LoVo (cell line): ENCODE measurements around the gene TSKS.

Experiments
- DNase-seq: peaks from one replicate; pipeline ENCODE4 v3.0.0-alpha.2; 2016; ENCODE audit warnings: low spot score

TSKS gene

DNA sequence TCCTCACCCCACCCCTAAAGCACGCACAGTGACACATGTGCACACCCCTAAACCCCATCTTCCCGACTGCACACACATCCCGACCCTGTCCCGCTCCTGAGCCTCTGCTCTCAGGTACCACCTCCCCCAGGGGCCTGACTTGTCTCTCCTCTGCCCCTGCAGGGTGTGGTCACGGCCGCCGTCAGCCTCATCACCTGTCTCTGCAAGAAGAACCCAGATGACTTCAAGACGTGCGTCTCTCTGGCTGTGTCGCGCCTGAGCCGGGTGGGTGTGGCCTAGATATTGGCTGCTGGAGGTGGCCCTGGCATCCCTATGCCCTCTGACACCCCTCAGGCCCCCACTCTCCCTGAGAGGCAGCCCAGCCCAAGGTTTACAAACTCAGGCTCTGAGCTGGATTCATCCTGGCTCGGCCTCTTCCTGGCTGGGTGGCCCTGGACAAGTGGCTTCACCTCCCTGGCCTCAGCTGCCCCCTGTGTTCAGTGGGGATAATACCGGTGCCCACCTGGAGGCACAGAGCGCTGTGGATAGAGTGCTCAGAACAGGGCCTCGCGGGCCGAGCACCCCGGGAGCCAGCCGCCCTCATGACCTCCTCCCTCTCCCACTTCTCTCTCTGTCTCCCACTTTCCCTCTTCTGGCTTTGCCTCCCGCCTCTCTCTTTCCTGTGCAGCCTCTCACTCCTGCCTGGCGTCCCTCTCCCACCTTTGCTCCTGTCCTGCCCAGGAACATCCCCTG is 29.9 kb upstream of the TSKS start:
- DNase-seq: no peak

DNA sequence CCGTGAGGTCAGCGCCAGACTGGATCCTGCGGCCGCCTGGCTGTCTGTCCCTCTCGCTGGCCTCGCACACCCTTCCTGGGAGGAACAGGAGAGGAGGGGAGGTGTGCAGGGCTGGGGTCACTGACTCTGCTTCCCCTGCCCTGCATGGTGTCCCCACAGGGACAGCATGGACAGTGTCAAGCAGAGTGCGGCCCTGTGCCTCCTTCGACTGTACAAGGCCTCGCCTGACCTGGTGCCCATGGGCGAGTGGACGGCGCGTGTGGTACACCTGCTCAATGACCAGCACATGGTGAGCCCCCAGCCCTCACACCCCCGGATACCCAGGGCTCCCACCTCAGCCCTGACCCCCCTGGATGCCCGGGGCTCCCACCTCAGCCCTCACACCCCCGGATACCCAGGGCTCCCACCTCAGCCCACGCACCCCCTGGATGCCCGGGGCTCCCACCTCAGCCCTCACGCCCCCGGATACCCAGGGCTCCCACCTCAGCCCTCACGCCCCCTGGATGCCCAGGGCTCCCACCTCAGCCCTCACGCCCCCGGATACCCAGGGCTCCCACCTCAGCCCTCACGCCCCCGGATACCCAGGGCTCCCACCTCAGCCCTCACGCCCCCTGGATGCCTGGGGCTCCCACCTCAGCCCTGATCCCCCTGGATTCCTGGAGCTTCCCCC is 28.8 kb upstream of the TSKS start:
- DNase-seq: no peak

DNA sequence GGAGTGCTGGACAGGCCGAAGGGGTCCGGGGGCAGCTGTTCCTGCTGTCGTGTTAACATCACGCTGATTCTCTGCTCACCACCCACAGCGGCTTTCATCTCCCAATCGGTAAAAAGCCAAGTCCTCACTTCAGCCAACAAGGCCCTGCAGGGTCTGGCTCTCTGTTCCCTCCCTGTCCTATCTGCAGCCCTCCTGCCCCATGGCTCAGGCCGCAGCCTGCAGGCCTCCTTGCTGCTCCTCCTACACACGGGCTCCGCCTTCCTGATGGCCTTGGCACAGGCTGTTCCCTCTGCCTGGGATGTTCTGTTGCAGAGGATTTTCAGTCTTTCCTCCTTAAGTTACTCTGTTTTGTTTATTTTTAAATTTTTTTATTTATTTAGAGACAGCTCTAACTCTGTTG is 27.8 kb upstream of the TSKS start:
- DNase-seq: no peak

DNA sequence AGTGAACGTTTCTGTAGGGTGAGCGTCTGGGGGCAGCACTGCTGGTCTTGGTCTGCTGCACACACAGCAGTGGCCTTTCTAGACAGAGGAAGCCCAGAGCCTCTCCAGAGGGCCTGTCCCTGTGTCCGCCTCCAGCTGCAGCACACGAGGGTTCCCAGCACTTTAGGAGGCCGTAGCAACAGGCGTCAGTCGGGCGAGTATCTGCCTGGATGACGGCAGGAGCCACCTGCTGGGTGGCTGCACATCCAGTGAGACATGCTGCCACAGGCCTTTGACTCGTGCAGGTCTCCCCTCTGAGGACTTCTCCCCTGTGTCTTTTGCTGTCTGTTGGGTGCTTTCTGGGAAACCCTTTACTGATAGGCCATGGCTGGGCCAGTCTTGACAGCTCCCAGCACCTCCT is 25.8 kb upstream of the TSKS start:
- no peak for DNase-seq

DNA sequence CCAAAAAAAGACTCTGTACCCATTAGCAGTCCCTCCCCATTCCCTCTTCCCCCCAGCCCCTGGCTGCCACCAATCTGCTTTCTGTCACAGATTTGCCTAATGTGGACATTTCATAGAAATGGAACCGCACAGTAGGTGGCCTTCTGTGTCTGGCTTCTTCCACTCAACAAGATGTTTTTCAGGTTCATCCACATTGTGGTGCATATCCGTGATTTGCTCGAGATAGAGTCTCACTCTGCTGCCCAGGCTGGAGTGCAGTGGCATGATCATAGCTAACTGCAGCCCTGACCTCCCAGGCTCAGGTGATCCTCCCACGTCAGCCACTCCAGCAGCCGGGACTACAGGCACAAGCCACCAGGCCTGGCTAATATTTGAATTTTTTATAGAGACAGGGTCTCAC is 24.6 kb upstream of the TSKS start:
- no peak for DNase-seq

DNA sequence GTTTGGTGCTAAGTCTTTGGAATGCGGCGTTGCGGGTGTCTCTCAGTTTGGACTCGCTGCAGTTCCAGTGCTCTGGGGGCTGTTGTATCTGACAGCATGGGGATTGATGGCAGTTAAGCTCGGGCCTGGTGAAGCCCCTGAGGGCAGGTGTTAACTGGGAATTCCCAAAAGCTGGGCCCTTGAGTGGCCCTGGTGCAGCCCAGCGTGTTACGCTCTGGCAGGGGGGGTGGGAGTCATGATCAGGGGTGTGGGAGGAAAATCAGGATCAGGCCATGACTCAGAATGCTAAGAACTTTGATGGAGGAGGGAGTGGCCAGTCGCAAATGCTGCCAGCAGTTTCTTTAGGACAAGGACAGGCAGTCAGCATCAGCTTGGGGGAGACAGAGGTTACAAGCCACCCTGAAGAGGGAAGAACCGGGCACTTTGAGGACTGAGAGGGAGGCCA is 23.3 kb upstream of the TSKS start:
- DNase-seq: no peak

DNA sequence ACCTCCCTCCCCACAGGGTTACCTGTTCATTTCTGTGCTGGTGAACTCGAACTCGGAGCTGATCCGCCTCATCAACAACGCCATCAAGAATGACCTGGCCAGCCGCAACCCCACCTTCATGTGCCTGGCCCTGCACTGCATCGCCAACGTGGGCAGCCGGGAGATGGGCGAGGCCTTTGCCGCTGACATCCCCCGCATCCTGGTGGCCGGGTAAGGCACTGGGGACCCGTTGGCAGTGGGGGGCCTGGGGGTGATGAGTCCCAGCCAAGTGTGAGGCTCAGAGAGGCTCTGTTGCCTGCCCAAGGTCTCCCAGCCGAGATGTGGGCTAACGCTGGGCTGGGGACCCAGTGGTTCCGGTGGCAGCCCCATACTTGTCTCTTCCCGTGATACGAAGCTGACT is 19.4 kb upstream of the TSKS start:
- DNase-seq: no peak

DNA sequence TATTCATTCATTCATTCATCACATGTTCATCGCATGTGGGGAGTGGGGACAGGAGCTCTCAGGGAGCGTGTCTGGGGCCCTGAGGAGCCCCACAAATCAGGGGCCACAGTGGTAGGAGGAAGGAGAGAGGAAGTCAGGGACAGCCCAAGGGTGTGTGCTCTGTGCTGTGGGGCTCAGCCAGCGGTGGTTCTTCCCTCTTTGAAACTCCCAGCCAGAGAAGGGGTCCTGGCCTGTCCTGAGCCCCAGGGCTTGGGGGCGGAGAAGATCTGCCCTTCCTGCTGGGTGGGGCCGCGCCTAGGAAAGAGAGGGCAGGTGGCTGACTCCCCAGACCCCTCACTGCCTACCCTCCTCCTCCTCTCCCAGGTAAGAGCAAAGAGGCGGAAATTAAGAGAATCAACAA is 18.3 kb upstream of the TSKS start:
- no peak for DNase-seq

DNA sequence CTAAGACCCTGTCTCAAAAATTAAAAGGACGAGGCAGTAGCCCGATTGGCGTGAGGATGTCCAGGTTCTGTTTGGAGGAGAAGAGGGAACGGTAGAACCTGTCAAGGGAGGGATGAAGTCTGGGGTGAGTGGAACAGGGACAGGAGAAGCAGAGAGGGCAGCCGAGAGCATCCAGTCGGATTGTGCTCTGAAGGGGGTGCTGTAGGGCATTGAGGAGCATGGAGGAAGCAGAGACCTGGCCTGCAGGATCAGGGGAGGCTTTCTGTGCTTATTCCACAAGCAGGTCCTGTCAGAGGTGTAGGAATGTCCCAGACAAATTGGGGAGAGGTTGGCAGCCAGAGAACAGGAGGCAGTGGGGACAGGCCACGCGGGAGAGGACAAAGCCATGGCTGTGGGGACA is 17.8 kb upstream of the TSKS start:
- no peak for DNase-seq

DNA sequence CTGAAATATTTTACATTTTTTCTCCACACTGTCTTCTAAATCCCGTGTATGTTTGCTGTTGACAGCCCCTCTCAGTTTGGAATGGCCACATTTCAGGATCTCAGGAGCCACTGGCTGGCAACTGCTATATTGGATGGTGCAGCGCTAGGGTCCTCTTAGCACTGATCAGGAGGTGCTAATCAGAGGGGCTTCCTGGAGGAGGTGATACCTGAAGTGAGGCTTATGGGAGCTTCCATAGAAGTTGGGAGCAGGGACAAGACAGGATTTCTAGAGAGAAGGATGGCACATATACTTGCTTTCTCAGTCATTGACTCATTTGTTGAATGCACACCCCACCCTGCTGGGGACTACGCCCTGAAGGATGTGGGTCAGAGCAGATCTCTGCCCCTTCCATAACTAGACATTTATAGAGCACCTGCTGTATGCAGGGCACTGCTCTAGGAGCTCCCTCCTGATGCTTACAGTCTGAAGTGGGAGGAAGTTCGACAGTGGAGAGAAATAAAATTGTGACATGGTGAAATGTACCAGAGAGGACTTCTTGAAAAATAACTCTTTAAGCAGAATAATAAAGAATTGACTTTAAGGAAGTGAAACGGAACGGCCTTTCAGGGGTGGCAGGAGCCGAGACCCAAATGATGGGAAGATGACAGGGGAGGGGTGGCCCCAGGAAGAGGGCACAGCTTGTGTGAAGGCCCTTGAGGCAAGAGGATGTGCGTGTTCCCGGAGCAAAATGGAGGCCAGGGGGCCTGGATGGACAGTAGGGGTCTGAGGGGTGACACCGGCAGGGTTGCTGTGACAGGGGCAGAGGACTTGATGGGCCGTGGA is 16.8 kb upstream of the TSKS start:
- no peak for DNase-seq

DNA sequence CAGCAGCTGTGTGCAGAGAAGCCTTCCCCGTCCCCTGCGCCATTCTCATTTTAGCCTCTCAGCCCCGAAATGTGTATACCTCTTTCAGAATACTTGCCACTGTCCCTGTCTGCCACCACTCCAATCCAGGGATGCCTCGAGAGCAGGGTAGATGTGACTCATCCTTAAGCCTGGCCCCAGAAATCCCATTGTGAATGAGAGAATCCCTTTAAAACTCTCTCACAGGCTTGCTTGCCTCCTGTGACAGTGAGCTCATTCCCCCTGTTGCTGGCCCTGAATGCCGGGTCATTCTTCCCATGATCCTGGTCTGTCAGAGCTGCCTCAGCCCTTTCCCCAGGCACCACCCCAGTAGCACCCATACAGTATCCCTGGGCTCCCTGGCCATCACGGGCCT is 13.3 kb upstream of the TSKS start:
- no peak for DNase-seq

DNA sequence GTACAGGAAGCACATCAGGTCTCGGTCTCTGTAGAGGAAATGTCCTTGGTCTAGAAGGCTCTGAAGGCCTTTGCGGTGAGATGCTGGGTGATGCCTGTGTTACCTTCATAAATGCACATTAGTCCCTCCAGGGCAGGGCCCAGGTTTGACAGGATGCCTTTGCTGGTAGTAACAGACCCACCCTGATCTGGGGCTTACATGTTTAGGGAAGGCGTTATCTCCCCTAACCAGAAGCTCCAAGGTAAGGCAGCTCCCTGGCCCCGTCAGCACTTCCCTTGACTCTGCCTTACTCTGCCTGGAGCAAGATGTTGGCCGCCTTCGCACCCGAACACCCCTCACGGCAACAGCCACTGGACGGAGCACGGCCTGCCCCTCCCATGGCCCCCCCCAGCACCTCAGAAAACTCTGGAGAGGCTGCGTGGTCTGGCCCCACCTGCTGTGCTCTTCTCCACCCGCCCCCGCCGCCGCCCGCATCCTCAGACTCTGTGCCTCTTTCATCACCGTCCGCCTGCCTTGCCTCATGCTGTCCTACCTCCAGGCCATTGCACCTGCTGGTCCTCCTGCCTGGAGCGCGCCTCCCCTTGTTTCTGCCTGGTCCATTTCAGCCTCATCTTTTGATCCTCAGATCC is 12.8 kb upstream of the TSKS start:
- DNase-seq: no peak

DNA sequence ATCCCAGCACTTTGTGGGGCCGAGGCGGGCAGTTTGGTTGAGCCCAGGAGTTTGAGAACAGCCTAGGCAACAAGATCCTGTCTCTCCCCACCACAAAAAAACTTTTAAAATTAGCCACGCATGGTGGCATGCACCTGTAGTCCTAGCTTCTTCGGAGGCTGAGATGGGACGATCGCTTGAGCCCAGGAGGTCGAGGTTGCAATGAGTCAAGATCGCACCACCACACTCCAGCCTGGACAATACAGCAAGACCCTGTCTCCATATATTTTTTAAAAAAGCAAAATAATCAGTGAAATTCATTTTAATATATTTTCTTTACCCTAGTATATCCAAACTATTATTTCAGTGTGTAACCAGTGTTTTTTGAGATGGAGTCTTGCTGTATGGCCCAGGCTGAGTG is 11.9 kb upstream of the TSKS start:
- DNase-seq: no peak

DNA sequence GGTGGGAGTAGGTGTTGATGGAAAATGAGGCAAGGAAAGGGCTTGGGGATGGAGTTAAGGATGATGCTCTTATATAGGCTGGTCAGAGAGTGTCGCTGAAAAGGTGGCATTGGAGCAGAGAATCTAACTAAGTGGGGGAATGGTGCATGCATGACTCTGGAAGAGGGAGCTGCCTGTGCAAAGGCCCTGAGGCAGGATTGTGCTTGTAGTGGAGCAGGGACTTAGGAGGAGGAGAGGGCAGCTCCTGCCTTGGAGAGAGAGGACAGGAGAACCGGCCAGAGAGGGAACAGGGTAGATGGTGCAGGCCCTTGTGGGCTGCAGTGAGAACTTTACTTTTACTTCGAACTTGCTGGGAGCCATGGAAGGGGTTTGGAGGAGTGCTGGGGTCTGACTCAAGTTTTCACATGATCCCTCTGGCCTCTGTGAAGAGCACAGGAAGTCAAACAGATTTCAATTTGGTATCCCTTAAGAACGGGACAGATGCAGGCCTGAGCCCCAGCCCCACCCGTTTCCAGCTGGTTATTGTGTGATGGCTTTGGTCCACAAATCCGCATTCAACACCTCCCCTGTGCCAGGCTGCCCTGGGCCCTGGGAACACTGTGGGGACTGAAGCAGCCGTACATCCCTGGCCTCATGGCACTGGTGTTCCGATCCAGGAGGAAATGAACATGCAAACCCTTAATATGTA is 10.7 kb upstream of the TSKS start:
- no peak for DNase-seq

DNA sequence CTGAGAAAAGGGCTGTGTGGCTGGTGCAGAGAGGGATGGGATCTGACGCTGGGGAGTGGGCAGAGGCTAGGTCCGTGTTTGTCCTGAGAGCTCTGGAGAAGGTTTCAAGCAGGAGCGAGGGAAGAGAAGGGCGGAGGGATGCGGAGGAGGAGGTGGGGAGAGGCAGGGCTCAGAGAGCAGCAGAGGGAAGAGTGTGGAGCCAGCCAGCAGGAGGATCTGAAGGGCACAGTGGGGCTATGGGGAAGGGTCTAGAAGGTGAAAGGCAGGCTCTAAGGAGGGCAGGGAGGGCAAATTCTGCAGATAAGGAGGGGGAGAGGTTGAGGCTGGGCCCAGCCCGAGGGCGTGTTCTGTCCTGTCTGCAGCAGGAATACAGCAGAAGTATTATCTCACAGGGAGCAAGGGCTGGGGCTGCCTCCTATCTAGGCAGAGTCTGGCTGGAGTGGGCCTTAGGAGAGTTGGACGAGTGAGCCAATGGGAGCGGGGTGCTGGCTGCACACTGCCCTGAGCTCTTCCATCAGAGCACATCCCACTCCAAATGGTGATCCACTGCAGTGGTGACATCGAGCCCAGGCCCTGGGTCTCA is 9.8 kb upstream of the TSKS start:
- no peak for DNase-seq

DNA sequence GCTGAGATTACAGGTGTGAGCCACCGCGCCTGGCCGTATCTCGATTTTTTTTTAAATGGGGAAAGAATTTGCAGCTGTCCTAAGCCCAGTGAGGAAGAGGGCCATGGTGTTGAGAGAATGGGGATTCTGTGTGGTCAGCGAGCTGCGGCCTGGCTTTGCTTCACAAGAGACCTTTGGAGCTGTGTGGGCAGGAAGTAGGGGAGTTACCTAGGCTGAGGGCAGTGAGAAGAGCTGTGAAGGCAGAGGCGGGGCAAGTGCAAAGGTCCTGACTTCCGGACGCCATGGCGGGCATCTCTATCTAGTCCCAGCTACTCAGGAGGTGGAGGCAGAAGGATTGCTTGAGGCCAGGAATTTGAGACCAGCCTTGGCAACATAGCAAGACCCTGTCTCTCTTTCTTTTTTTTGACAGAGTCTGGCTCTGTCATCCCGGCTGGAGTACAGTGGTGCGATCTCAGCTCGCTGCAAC is 8.6 kb upstream of the TSKS start:
- no peak for DNase-seq

DNA sequence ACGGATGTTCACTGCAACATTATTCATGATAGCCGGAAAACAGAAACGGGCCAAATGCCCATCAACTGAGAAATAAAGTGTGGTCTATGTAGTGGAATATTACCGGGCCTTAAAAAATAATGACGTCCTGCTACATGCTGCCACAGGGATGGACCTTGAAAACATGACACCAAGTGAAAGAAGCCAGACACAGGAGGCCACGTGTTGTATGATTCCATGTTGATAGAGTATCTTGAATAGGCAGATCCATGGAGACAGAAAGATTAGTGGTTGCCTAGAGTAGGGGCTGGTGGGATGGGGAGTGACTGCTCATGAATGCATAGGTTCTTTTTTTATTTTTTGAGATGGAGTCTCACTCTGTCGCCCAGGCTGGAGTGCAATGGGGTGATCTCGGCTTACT is 7.4 kb upstream of the TSKS start:
- DNase-seq: no peak

DNA sequence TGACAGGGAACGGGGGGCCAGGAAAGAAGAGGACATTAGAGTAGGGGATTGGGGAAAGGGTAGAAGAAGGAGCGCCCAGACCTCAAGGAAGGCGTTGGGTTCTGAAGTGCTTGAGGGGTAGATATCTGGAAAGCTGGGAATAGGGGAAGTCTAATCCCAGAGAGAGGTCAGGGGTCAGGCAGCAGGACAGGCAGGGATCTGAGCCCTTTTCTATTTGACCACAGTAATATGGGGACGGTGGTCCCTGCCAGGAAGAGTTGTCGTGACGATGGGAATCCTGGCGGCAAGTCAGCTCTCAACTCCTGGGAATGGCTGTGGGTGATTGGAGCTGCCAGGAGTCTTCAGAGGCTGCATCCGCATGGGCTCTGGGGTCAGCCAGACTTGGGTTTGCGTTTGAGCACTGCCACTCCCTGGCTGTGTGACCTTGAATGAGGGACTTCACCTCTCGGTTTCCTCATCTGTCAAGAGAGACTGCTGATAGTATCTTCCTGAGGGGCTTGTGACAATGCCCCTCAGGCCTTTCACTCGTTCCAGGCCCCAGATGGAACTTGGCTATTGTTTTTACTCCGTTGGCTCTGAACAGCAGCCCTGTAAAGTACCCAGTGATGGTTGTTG is 5.0 kb upstream of the TSKS start:
- DNase-seq: no peak

DNA sequence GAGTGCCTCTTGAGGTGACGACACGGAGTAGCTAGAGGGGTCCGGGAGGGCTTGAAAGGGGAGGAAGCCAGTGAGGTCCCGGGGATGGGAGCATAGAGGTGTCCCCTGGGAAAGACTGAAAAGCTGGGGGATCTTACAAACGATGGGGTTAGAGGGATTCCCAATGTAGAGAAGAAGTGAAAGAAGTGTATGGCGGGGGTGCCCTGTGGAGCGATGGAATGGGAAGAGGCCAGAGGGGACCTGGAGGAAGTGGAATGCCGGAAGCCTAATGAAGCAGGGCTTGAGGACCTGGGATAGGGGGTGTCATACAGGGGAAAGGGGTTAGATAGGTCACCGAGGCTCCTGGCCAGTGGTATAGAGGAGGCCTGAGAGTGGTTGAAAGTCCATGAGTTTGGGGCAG is 4.3 kb upstream of the TSKS start:
- DNase-seq: no peak

DNA sequence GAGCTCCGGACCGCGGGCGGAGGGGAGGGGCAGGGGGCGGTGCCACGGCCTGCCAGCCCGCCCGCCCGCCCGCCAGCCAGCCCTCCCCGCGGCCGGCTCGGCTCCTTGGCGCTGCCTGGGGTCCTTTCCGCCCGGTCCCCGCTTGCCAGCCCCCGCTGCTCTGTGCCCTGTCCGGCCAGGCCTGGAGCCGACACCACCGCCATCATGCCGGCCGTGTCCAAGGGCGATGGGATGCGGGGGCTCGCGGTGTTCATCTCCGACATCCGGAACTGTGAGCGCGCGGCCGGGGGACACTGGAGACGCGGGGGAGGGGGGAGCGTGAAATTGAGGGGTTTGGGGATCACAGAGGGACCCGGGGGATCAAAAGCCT is 3.8 kb upstream of the TSKS start, which contains the start of gene AP2A1:
TSS of gene AP2A1 (plus strand) at position 72 of the 370 bp plus-strand sequence. CDS start at position 205, 133 bp downstream.
- DNase-seq: no peak
